Cardiac fibroblast (primary cell): Measurements from ENCODE around the gene WDR77.

Source experiments
- DNase-seq, 2 donors: peaks; one replicate each; pipeline versions ENCODE4 v3.0.0 to v3.0.0-alpha.2; 2010; ENCODE audit warnings: low read depth in 2 of 2
- H3K4me3 ChIP-seq, 2 donors: replicated peaks in 1 of 2; 1 replicate in 1 of 2; 2 replicates in 1 of 2; pipeline ENCODE4 v1.5.1; 2011; ENCODE audit warnings: low read depth in 2 of 2, low read length in 2 of 2, mild to moderate bottlenecking in 2 of 2, moderate library complexity in 1 of 2
- TF ChIP-seq, protein P1 (sequence below): IDR thresholded peaks from one replicate; pipeline ENCODE4 v1.5.1; 2011; ENCODE audit warnings: low read depth, mild to moderate bottlenecking, low read length, inconsistent platforms

Gene WDR77

DNA sequence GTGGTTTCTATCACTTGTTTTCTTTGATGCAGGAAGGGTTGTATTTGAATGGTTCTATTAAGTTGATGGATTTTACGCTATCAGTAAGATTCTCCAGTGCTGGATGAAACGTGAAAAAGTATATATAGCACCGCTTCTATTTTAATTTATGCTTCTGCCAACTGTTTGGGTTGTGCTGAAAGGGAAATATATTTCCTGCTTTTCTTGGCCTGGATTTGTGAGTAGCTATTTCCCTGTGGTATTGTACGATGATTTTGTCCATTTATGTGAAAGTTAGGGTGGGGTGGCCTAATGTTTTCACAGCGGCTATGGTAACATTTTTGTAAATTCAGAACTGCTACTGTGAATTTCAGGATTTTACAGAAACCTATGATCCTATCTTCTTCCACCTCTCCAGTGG lies 25.1 kb upstream of the WDR77 start:
- no peak overlapping the region for H3K4me3 ChIP-seq
- DNase-seq: peak; percentile 39 to 50
- TF ChIP-seq, protein P1, sequence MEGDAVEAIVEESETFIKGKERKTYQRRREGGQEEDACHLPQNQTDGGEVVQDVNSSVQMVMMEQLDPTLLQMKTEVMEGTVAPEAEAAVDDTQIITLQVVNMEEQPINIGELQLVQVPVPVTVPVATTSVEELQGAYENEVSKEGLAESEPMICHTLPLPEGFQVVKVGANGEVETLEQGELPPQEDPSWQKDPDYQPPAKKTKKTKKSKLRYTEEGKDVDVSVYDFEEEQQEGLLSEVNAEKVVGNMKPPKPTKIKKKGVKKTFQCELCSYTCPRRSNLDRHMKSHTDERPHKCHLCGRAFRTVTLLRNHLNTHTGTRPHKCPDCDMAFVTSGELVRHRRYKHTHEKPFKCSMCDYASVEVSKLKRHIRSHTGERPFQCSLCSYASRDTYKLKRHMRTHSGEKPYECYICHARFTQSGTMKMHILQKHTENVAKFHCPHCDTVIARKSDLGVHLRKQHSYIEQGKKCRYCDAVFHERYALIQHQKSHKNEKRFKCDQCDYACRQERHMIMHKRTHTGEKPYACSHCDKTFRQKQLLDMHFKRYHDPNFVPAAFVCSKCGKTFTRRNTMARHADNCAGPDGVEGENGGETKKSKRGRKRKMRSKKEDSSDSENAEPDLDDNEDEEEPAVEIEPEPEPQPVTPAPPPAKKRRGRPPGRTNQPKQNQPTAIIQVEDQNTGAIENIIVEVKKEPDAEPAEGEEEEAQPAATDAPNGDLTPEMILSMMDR: no peak

DNA sequence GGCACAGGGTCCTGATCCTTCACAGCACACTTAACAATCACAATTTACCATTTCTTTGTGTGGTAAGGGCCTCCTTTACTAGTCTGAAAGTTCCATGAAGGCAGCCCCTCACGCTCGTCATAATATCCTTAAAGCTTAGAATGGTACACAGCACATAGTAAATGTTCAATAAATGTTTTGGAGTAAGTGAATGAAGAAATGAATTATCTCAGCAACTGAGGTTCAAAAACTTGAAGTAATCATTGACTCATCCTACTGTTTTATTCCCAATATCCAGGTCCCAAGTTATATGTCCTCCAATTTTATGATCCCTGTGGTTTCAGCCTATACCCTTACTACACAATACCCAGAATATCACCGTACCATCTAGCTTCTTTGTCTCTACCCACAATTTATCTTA lies 22.5 kb upstream of the WDR77 start:
- TF ChIP-seq, protein P1: no peak
- H3K4me3 ChIP-seq: no peak overlapping the region
- no peak for DNase-seq

DNA sequence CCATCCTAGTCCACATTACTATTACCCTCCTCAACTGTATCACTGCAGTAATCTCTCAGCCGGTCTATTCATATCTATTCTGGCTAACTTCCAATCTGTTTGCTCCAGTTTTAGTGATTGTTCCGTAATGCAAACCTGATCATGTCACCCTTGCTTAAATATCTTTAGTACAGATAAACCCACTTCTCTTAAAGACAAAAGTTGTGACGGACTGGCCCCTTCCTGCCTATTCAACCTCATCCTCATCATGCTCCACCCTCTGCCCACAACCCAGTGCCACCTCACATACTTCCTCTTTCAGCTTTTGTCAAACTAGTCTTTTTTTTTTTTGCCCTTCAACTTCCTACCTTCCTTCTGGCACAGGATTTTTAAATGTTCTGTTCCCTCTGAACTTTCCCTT lies 22.0 kb upstream of the WDR77 start:
- no peak for DNase-seq
- H3K4me3 ChIP-seq: no peak overlapping the region
- TF ChIP-seq, protein P1: no peak

DNA sequence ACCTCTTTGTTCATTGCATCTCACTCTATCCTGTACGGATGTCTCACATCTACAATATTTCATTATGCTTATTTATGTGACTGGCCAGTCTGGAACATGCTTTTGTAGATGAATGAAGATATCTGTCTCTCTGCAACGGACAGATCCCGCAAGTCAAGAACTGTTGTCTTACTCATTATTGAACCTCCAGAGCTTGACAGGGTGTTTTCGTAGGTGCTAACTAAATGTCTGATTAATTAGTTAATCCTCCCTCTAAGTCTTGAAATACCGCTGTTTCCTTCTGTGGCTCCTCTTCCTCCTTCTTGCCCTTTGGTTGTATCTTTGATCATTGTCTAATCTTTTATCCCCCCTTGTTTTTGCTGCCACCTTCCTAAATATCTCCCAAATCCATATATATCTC lies 21.5 kb upstream of the WDR77 start:
- no peak for DNase-seq
- H3K4me3 ChIP-seq: no peak overlapping the region
- TF ChIP-seq, protein P1: no peak

DNA sequence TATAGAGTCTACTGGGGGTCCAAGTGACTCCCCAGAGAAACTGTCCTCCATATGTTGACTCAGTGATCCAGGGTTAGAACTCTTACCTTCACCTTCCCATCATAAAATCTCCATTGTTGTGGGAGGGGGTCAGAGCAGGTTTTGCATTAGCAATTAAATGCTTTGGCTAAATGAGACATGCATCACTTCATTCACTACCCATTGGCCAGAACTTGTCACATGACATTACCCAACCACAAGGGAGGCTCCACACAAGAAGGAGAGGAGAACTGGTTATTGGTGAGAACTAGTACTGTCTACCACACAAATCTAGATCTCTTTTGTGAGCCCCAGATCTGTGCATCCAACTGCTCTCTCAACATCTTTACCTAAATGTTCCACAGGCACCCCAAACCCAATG lies 20.5 kb upstream of the WDR77 start:
- TF ChIP-seq, protein P1: no peak
- no peak for DNase-seq
- no peak overlapping the region for H3K4me3 ChIP-seq

DNA sequence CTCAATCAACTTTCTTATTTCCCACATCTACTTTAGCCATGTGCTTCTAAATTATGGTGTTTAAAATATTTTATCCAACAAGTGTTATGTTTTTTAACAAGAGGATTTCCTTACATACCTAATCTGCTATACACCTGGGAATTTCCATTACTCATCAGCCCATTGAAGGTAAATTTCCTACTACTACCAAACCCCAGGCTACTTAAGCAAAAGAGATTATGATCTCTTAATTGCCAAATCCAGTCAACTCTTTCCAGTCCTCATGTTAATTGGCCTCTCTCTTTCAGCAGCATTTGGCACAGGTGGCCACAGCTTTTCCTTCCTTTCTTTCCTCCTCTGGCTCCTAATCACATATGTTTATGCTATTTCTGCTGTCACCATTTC lies 19.7 kb upstream of the WDR77 start:
- H3K4me3 ChIP-seq: no peak overlapping the region
- TF ChIP-seq, protein P1: no peak
- DNase-seq: no peak
